Fibroblast of mammary gland (primary cell): ENCODE data around the gene S100G.
"Not testable (repeated sequence)": the region's sequence is repeated elsewhere in the genome, so short reads cannot be mapped to it uniquely, and the experiment has no call there.

Experiments
- DNase-seq: peaks from one replicate; pipeline ENCODE4 v3.0.0-alpha.2; 2010; ENCODE audit warnings: low read depth
- H3K4me3 ChIP-seq: 2 replicates; pipeline ENCODE4 v1.5.1; 2011; ENCODE audit warnings: low read depth, mild to moderate bottlenecking, low read length, moderate library complexity; ENCODE audit not compliant: control insufficient read depth
- TF ChIP-seq, protein P1 (sequence below): conservative IDR thresholded peaks from 2 replicates; pipeline ENCODE4 v1.5.1; 2011; ENCODE audit warnings: low read depth, low read length, inconsistent platforms; ENCODE audit not compliant: control insufficient read depth, insufficient read depth

S100G gene, protein sequence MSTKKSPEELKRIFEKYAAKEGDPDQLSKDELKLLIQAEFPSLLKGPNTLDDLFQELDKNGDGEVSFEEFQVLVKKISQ

DNA sequence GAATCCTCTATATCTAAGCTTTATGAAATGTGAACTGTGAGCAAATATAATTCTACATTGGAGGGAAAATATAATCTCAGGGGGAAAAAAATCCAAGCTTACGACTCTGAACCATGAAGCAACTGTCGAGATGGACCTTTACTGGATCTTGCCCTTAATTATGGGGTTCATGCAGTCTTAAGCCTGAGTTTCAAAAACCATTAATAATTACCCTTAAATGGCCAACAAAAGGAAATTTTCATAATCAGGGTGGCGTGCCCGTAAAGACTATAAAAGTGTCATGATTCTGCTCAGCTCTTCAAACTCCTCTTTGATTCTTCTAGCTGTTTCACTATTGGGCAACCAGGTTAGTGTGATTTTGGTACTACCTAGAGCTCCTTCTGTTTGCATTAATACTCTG lies at the start of gene S100G:
Gene S100G (plus strand): TSS at position 301 of the 400 bp plus-strand sequence. CDS start 849 bp downstream, outside the sequence.
- TF ChIP-seq, protein P1, sequence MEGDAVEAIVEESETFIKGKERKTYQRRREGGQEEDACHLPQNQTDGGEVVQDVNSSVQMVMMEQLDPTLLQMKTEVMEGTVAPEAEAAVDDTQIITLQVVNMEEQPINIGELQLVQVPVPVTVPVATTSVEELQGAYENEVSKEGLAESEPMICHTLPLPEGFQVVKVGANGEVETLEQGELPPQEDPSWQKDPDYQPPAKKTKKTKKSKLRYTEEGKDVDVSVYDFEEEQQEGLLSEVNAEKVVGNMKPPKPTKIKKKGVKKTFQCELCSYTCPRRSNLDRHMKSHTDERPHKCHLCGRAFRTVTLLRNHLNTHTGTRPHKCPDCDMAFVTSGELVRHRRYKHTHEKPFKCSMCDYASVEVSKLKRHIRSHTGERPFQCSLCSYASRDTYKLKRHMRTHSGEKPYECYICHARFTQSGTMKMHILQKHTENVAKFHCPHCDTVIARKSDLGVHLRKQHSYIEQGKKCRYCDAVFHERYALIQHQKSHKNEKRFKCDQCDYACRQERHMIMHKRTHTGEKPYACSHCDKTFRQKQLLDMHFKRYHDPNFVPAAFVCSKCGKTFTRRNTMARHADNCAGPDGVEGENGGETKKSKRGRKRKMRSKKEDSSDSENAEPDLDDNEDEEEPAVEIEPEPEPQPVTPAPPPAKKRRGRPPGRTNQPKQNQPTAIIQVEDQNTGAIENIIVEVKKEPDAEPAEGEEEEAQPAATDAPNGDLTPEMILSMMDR: no peak
- no peak within 1 kb of the TSS for H3K4me3 ChIP-seq
- DNase-seq: no peak

DNA sequence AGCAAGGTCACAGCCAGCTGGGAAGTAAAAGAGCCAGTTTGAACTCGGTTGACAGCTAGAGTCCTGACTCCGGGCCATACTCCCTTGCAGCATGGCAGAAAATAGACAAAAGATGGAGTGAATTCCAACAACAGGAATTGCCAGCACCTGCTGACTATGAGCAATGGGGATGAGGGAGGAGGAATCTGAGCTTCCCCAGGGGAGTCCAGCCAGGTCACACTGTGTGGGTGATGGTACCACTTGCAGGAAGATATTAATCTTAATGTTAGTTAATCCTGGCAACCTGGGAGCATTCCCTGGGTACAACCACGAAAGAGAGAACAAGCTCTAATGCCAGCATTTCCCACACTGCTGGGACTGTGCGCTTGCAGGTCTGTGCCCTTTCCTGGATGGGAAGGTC lies 48.1 kb upstream of the S100G start:
- H3K4me3 ChIP-seq: no peak overlapping the region
- DNase-seq: no peak
- TF ChIP-seq, protein P1: no peak

DNA sequence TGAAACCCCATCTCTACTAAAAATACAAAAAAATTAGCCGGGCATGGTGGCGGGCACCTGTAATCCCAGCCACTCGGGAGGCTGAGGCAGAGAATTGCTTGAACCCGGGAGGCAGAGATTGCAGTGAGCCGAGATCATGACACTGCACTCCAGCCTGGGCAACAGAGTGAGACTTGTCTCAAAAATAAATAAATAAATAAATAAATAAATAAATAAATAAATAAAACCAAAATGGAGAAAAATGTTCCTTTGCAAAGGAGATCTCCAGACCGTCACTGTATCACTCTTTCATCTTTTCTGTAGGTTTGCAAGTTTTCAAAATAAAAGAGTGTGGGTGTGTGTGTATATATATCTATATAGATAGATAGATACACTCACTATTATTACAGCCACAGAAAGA lies 46.7 kb upstream of the S100G start:
- not testable (repeated sequence) for DNase-seq, H3K4me3 ChIP-seq

DNA sequence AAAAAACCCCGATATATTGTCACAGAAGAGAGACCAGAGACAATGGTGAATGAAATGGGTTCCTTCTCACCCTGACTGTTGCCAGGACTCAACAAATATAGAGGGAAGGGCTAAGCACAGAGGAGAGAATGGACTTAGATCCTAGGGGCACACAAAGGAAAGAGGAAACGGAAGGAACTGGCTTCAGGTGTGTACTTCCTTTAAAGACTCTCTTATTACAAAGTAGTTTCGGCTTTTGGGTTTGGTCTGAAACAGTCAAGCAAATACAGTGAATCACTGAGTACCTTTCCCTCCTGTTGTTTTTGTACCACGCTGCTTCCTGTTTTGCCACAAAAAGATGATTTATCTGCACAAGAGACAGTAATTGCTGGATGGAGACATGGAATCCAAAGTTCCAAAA lies 46.1 kb upstream of the S100G start:
- H3K4me3 ChIP-seq: no peak overlapping the region
- DNase-seq: peak; percentile 17
- TF ChIP-seq, protein P1: no peak

DNA sequence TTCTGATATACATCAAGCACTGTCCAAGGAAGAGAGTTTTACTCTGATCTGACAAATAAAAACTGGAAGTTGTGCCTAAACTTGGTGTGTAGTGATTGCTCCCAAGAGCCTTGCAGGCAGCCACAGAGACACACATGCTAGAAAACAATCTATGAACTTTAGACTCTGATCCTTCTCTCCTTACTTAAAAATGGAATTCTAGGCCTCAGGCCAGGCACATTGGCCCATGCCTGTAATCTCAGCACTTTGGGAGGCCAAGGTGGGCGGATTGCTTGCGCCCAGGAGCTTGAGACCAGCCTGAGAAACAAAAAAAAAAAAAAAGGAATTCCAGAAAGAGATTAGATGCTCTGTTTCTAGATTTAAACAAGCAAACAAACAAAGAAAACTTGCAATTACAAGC lies 45.6 kb upstream of the S100G start:
- no peak overlapping the region for H3K4me3 ChIP-seq
- no peak for DNase-seq
- TF ChIP-seq, protein P1: no peak

DNA sequence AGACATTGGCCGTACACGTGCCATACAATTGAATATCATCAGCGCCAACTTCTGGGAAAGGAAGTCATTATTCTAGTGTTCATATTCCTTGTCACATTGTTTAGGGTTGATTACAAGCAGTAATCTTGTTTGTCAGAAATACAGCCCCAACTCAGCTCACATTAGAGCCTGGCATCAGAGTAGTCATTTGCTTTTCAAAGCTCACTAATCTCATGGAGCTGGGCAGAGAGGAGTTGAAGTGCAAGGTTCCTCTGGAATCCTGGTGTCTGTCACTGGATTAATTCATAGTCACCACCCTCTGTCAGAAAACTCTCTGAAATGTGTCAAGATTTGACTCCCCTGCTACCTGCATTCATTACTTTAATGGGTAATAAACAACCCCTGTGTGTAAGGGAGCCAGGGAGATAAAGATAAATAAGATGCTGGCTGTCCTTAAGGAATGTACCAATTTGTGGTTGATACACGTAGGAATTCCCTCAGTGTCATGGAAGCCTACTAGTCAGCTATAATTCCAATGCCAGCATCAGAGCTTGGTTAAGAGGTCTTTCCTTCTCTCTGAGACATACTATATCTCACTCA lies 43.7 kb upstream of the S100G start:
- TF ChIP-seq, protein P1: no peak
- no peak overlapping the region for H3K4me3 ChIP-seq

DNA sequence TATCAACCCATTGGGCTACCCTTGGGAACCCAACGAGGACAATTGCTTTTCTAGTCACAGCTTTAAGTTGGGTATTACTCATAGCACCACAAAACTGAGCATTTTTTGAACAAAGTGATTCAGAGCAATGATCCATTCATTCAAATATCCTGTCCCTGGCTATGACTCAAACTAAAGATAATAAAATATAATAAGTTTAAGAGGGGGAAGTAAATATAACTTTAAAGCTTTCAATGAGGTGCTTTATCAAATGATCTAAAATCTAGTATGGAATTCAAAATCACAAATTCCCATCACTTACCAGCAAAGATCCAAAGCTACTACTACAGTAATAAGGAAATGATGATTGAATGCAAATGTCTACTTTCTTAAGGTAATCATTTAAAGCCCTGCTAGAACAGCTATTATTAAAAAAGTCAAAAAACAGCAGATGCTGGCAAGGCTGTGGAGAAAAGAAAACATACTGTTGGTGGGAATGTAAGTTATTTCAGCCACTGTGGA lies 39.8 kb upstream of the S100G start:
- TF ChIP-seq, protein P1: no peak
- no peak overlapping the region for H3K4me3 ChIP-seq
- DNase-seq: peak; percentile 76

More for the DNA sequence above, 43.7 kb upstream of the S100G start:
- DNase-seq: no peak

DNA sequence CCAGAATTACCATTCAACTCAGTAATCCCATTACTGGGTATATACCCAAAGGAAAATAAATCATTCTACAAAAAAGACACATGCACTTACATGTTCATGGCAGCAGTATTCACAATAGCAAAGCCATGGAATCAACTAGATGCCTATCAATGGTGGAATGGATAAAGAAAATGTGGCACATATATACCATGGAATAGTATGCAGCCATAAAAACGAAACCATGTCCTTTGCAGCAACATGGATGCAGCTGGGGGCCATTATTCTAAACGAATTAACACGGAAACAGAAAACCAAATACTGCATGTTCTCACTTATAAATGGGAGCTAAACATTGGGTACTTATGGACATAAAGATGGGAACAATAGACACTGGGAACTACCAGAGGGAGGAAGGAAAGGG lies 39.3 kb upstream of the S100G start:
- not testable (repeated sequence) for H3K4me3 ChIP-seq, DNase-seq
